ENCODE measurements around the gene FITM1. TPM values are rescaled to one million over a fixed set of nuclear protein-coding genes. Genes with fewer than 3 reads are reported as not detected.

FITM1 gene
- total and polyA plus RNA-seq, 2 donors (not counting 1 experiment from before 2014, with no cell fraction given), result not detected

DNA sequence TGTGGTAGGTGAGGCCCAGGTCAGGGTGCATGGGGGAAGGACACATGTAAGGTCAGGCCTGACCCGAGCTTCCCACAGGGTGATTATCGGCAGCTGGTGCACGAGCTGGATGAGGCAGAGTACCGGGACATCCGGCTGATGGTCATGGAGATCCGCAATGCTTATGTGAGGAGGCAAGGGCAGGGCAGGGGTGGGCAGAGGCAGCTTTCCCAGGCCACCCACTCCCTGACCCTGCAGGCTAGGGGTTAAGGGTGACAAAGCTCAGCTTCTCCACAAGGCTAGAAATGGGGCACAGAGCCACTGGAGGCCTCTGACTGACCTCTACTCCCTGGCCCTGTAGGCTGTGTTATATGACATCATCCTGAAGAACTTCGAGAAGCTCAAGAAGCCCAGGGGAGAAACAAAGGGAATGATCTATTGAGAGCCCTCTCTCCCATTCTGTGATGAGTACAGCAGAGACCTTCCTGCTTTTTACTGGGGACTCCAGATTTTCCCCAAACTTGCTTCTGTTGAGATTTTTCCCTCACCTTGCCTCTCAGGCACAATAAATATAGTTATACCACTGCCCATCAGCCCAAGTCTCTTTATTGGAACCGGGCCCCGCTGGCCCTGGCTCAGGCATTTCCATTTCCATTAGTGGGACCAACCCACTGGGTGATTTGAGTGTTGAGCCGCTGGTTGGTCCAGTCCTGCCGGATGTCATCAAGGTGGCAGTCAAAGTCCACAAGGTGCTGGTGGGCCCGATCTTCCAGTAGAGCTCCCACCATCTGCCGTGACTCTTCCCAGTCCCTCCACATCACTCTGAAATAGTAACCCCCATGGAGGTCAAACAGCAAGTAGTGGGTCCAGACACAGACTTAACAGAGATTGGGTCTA is 8.2 kb downstream of the FITM1 start:
- Histone ChIP-seq H4K20me1 (ENCODE audit: control insufficient read depth, extremely low read depth, insufficient read depth, low read length) (no peaks in the 10 kb centered on the region), H3K9me3 (ENCODE audit: control insufficient read depth, insufficient read depth, low read depth, low read length) (no peaks in the 10 kb centered on the region), H3K27me3 (ENCODE audit: control insufficient read depth, insufficient read depth, low read length) (no peaks in the 10 kb centered on the region), H3K9ac (ENCODE audit: insufficient read depth, low read length) (no peak overlapping the region), H3K79me2 (ENCODE audit: control insufficient read depth, insufficient read depth, low read length) (peaks cover 31% of the 10 kb centered on the region), H3K4me2 (ENCODE audit: extremely low read depth, insufficient read depth, low read length) (no peak overlapping the region), H3K4me1 (ENCODE audit: control insufficient read depth, extremely low read depth, insufficient read depth, low read length) (peaks cover 7% of the 10 kb centered on the region), H2AFZ (ENCODE audit: low read length) (no peak overlapping the region), H3K4me3 (replicated peaks in 1 of 4; ENCODE audit: control extremely low read depth in 1 of 4, insufficient read depth in 1 of 4, low read depth in 3 of 4, low read length in 4 of 4) (no peak overlapping the region), H3K27ac (ENCODE audit: insufficient read depth, low read length) (no peak overlapping the region), H3K36me3 (ENCODE audit: control insufficient read depth, insufficient read depth, low read length) (peaks cover 7% of the 10 kb centered on the region)
- DNase-seq (ENCODE audit: low read depth in 2 of 2), result no peak
- TF ChIP-seq, protein P1, sequence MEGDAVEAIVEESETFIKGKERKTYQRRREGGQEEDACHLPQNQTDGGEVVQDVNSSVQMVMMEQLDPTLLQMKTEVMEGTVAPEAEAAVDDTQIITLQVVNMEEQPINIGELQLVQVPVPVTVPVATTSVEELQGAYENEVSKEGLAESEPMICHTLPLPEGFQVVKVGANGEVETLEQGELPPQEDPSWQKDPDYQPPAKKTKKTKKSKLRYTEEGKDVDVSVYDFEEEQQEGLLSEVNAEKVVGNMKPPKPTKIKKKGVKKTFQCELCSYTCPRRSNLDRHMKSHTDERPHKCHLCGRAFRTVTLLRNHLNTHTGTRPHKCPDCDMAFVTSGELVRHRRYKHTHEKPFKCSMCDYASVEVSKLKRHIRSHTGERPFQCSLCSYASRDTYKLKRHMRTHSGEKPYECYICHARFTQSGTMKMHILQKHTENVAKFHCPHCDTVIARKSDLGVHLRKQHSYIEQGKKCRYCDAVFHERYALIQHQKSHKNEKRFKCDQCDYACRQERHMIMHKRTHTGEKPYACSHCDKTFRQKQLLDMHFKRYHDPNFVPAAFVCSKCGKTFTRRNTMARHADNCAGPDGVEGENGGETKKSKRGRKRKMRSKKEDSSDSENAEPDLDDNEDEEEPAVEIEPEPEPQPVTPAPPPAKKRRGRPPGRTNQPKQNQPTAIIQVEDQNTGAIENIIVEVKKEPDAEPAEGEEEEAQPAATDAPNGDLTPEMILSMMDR (conservative IDR thresholded peaks at IDR 0.05 in 1 of 2, IDR thresholded peaks at IDR 0.05 in 1 of 2; ENCODE audit: low read depth in 1 of 2, low read length in 2 of 2), result no peak
- TF ChIP-seq EZH2 (IDR thresholded peaks at IDR 0.05; ENCODE audit: low read length, missing control alignments), result no peak

DNA sequence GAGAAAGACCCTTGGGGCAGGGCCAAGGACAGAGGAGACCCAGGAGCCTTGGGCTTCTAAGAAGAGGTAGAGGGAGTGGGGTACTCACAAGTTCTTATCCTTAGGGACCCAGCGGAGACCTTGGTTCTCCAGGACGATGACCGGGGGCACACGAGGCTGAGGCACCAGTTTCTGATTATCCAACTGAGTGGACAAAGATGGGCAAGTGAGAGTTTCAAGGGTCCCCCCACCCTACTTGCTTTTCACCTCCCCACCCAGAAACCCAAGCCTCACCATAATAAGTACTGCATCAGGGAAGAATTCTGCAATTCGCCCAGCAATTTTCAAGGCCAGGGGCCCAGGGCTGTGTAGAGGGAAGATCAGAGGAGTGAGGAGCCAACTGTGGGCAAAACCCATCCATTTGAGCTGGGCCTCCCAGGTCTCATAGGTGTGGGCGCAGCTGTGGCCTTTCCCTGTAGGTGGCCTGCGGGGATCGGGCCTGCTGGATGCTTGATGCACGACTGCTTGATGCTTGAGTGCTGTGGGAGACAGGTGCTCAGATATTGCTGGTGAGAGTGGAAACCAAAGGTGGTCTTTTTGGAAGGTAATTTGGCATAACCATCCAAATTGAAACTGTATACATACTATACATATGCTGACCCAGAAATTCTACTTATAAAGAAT is 8.9 kb downstream of the FITM1 start:
- no peak for DNase-seq (ENCODE audit: low read depth in 2 of 2)
- Histone ChIP-seq H3K36me3 (ENCODE audit: control insufficient read depth, insufficient read depth, low read length) (peaks cover 9% of the 10 kb centered on the region), H3K9ac (ENCODE audit: insufficient read depth, low read length) (no peak overlapping the region), H4K20me1 (ENCODE audit: control insufficient read depth, extremely low read depth, insufficient read depth, low read length) (no peaks in the 10 kb centered on the region), H3K4me1 (ENCODE audit: control insufficient read depth, extremely low read depth, insufficient read depth, low read length) (peaks cover 11% of the 10 kb centered on the region), H3K9me3 (ENCODE audit: control insufficient read depth, insufficient read depth, low read depth, low read length) (no peaks in the 10 kb centered on the region), H2AFZ (ENCODE audit: low read length) (no peak overlapping the region), H3K79me2 (ENCODE audit: control insufficient read depth, insufficient read depth, low read length) (peaks cover 33% of the 10 kb centered on the region), H3K4me3 (replicated peaks in 1 of 4; ENCODE audit: control extremely low read depth in 1 of 4, insufficient read depth in 1 of 4, low read depth in 3 of 4, low read length in 4 of 4) (peak overlapping the region in 3 of 4 experiments; percentile 15 to 85 (median 82)), H3K27ac (ENCODE audit: insufficient read depth, low read length) (no peak overlapping the region), H3K27me3 (ENCODE audit: control insufficient read depth, insufficient read depth, low read length) (no peaks in the 10 kb centered on the region), H3K4me2 (ENCODE audit: extremely low read depth, insufficient read depth, low read length) (peak overlapping the region; percentile 69)
- no peak for TF ChIP-seq EZH2 (IDR thresholded peaks at IDR 0.05; ENCODE audit: low read length, missing control alignments)
- TF ChIP-seq, protein P1 (conservative IDR thresholded peaks at IDR 0.05 in 1 of 2, IDR thresholded peaks at IDR 0.05 in 1 of 2; ENCODE audit: low read depth in 1 of 2, low read length in 2 of 2), result no peak

Data from fibroblast of lung (primary cell).